Measurements from ENCODE around the gene ALDH3B1.

The ALDH3B1 gene

GRCh38 chr11:68006606-68007166 is 3.4 kb upstream of the ALDH3B1 start:
- DNase-seq (ENCODE audit: low read depth), result no peak
- TF ChIP-seq CTCF (IDR thresholded peaks at IDR 0.05; ENCODE audit: control insufficient read depth, insufficient read depth, low read depth, low read length, missing control alignments), result no peak
- no peak overlapping the region for H3K4me3 ChIP-seq (ENCODE audit: control insufficient read depth, low read depth, low read length)

- H3K4me3 ChIP-seq (ENCODE audit: control insufficient read depth, low read depth, low read length), result no peak overlapping the region
- no peak for TF ChIP-seq CTCF (IDR thresholded peaks at IDR 0.05; ENCODE audit: control insufficient read depth, insufficient read depth, low read depth, low read length, missing control alignments)
- no peak for DNase-seq (ENCODE audit: low read depth)
Observed at GRCh38 chr11:68007498-68008380, 2.4 kb upstream of the ALDH3B1 start.

- no peak for TF ChIP-seq CTCF (IDR thresholded peaks at IDR 0.05; ENCODE audit: control insufficient read depth, insufficient read depth, low read depth, low read length, missing control alignments)
- H3K4me3 ChIP-seq (ENCODE audit: control insufficient read depth, low read depth, low read length), result no peak overlapping the region
- DNase-seq (ENCODE audit: low read depth), result no peak
Observed at GRCh38 chr11:68008381-68009337, 1.5 kb upstream of the ALDH3B1 start.

- DNase-seq (ENCODE audit: low read depth), result no peak
- peak overlapping the region; percentile 42 for H3K4me3 ChIP-seq (ENCODE audit: control insufficient read depth, low read depth, low read length)
- peak; percentile 35 for TF ChIP-seq CTCF (IDR thresholded peaks at IDR 0.05; ENCODE audit: control insufficient read depth, insufficient read depth, low read depth, low read length, missing control alignments)
Observed at GRCh38 chr11:68009391-68010089, 587 bp upstream of the ALDH3B1 start.

- H3K4me3 ChIP-seq (ENCODE audit: control insufficient read depth, low read depth, low read length), result peak overlapping the region; percentile 42
- no peak for DNase-seq (ENCODE audit: low read depth)
Observed at GRCh38 chr11:68011051-68011943, 1.2 kb downstream of the ALDH3B1 start.

More at GRCh38 chr11:68011051-68011943, 1.2 kb downstream of the ALDH3B1 start:
- no peak for TF ChIP-seq CTCF (IDR thresholded peaks at IDR 0.05; ENCODE audit: control insufficient read depth, insufficient read depth, low read depth, low read length, missing control alignments)
